ENCODE data around the gene SLX4.

Gene SLX4

GRCh38 chr16:3548859-3549258, 62.5 kb downstream of the SLX4 start:
- DNase-seq: no peak

GRCh38 chr16:3548445-3548844, 63.0 kb downstream of the SLX4 start:
- no peak for DNase-seq

GRCh38 chr16:3546986-3547682, 64.3 kb downstream of the SLX4 start:
- no peak for DNase-seq

- no peak for DNase-seq
Measured at GRCh38 chr16:3542601-3543373, 68.6 kb downstream of the SLX4 start.

GRCh38 chr16:3541527-3542155, 69.8 kb downstream of the SLX4 start:
- no peak for DNase-seq

- DNase-seq: no peak
Measured at GRCh38 chr16:3538222-3538621, 73.2 kb downstream of the SLX4 start.

GRCh38 chr16:3536851-3537250, 74.6 kb downstream of the SLX4 start:
- DNase-seq: no peak

- no peak for DNase-seq
Measured at GRCh38 chr16:3536271-3536731, 75.1 kb downstream of the SLX4 start.

- no peak for DNase-seq
Measured at GRCh38 chr16:3534126-3534525, 77.3 kb downstream of the SLX4 start.

- no peak for DNase-seq
Measured at GRCh38 chr16:3532741-3533140, 78.7 kb downstream of the SLX4 start.
